Activated T-cell treated with anti-CD3 and anti-CD28 coated beads, Interleukin-2, amount 50 U/mL, for 72 hours (primary cell): Measurements from ENCODE around the gene DNAAF5. TPM values are rescaled to one million over a fixed set of nuclear protein-coding genes. Genes with fewer than 3 reads are reported as not detected.

Experiments used
- ATAC-seq, 2 donors: fragments of 150-1000 bp; cut with Tn5 transposase; replicated peaks in 1 of 2; 2 replicates each; pipeline ENCODE4 v1.10.0; 2021; ENCODE audit warnings: moderate library complexity in 2 of 2, mild to moderate bottlenecking in 1 of 2
- DNase-seq, 2 donors: peaks; one replicate each; pipeline ENCODE4 v3.0.0; 2021 to 2022; ENCODE audit warnings: mixed read lengths in 1 of 2
- H3K27ac Mint-ChIP-seq: one replicate; pipeline ENCODE4 v1.8.0; 2022; ENCODE audit warnings: mild to moderate bottlenecking, moderate library complexity, mixed read lengths
- H3K27me3 Mint-ChIP-seq: one replicate; pipeline ENCODE4 v1.8.0; 2022; ENCODE audit warnings: low read depth, mixed read lengths
- H3K36me3 Mint-ChIP-seq, 2 donors: one replicate each; pipeline ENCODE4 v1.8.0; 2022; ENCODE audit warnings: mixed read lengths in 2 of 2, mild to moderate bottlenecking in 1 of 2; ENCODE audit not compliant: insufficient read depth in 2 of 2
- H3K4me1 Mint-ChIP-seq: one replicate; pipeline ENCODE4 v1.8.0; 2022; ENCODE audit warnings: low read depth, mixed read lengths
- H3K4me3 Mint-ChIP-seq, 2 donors: one replicate each; pipeline ENCODE4 v1.8.0; 2022; ENCODE audit warnings: mild to moderate bottlenecking in 2 of 2, mixed read lengths in 2 of 2, moderate library complexity in 2 of 2
- H3K9me3 Mint-ChIP-seq, 2 donors: one replicate each; pipeline ENCODE4 v1.8.0; 2022; ENCODE audit warnings: mixed read lengths in 2 of 2
- total RNA-seq, 2 donors: library from RNA; stranded (reverse); gene quantifications; one replicate each; pipeline ENCODE4 v1.2.3, GENCODE V29; 2022

The DNAAF5 gene
- total RNA-seq, 2 donors from 2014 or later: 12.0 to 15.9 TPM

GRCh38 chr7:696426-696811 lies 30.1 kb upstream of the DNAAF5 start:
- peaks cover 0 to 16% of the 10 kb centered on the region in 2 donors for H3K36me3 Mint-ChIP-seq
- no peaks in the 10 kb centered on the region for H3K4me1 Mint-ChIP-seq
- no peak overlapping the region for H3K4me3 Mint-ChIP-seq
- no peak overlapping the region for H3K27ac Mint-ChIP-seq
- no peaks in the 10 kb centered on the region for H3K27me3 Mint-ChIP-seq
- ATAC-seq (no peak), DNase-seq (no peak)
- H3K9me3 Mint-ChIP-seq: peaks cover 2 to 3% of the 10 kb centered on the region in 2 donors

GRCh38 chr7:696812-697551 lies 29.5 kb upstream of the DNAAF5 start:
- H3K36me3 Mint-ChIP-seq: peaks cover 0 to 15% of the 10 kb centered on the region in 2 donors
- H3K4me3 Mint-ChIP-seq: no peak overlapping the region
- no peaks in the 10 kb centered on the region for H3K4me1 Mint-ChIP-seq
- H3K9me3 Mint-ChIP-seq: peaks cover 0 to under 1% of the 10 kb centered on the region in 2 donors
- H3K27ac Mint-ChIP-seq: no peak overlapping the region
- DNase-seq (no peak), ATAC-seq (no peak)
- H3K27me3 Mint-ChIP-seq: no peaks in the 10 kb centered on the region

DNA sequence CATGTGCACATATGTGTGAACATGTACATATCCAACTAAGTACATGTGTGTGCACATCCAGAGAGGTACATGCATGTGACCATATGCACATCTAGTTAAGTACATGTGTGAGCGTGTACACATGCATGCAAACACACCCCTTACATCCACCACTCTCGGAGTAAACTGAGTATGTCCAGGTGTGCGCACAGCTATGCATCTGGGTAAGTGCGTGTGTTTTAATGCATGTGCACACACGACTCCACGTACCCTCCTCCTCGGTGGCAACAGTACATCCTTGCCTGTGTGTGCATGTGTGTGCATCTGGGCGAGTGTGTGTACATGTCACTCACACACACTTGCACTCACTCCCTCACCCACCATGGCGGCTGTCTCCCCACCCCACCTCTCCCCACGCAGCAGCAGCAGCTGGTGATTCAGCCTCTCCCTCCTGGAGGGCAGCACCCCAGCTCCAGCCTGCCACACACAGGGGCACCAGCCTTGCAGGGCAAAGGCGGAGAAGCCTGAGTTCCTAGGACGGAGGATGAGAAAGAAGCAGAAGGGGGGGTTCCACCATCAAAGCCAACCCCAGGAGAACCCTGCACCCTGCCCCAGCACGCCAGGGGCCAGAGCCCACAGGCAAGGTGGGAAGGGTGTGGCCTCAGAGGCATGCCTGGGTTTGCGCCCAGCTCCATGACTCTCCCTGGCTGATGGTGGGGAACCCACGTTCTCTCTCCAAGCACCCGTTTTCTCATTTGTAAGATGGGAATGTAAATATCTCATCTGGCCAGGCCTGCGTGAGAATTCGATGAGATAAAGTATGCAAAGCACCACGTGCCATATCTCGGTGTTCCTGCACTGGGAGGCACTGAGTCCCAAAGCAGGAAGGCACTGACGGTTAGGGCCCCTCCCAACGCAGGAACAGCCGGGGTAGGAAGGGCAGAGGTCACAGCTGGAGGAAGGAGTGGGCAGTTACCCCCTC lies 27.7 kb upstream of the DNAAF5 start:
- ATAC-seq: no peak
- H3K27me3 Mint-ChIP-seq: no peaks in the 10 kb centered on the region
- H3K4me3 Mint-ChIP-seq: no peak overlapping the region
- no peak for DNase-seq
- H3K9me3 Mint-ChIP-seq: peaks cover 5% of the 10 kb centered on the region in 2 donors
- H3K27ac Mint-ChIP-seq: no peak overlapping the region
- no peaks in the 10 kb centered on the region for H3K4me1 Mint-ChIP-seq
- peaks cover 5 to 19% of the 10 kb centered on the region in 2 donors for H3K36me3 Mint-ChIP-seq

GRCh38 chr7:699476-700170 lies 26.9 kb upstream of the DNAAF5 start:
- Mint-ChIP-seq H3K9me3 (peaks cover 5% of the 10 kb centered on the region in 2 donors), H3K4me1 (no peaks in the 10 kb centered on the region), H3K36me3 (peaks cover 5 to 19% of the 10 kb centered on the region in 2 donors), H3K4me3 (no peak overlapping the region), H3K27ac (no peak overlapping the region), H3K27me3 (no peaks in the 10 kb centered on the region)
- ATAC-seq: no peak
- DNase-seq: no peak

DNA sequence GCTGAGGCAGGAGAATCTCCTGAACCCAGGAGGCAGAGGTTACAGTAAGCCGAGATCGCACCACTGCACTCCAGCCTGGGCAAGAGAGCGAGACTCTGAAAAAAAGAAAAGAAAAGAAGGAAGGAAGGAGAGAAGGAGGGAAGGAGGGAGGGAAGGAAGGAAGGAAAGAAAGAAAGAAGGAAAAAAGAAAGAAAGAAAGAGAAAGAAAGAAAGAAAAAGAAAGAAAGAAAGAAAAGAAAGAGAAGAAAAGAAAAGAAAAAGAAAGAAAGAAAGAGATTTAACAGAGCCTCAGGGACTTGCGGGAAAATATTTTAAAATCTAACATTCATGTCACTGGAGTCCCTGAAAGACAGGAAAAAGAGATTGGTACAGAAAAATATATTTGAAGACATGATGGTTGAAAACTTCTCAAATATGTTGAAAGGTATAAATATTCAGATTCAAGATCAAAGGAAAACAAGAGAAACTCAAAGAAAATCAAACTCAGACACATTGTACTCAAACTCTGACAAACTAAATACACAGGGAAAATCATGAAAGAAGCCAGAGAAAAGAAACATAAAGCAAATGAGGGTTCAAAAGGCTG lies 25.3 kb upstream of the DNAAF5 start:
- ATAC-seq: no peak
- no peak overlapping the region for H3K27ac Mint-ChIP-seq

DNA sequence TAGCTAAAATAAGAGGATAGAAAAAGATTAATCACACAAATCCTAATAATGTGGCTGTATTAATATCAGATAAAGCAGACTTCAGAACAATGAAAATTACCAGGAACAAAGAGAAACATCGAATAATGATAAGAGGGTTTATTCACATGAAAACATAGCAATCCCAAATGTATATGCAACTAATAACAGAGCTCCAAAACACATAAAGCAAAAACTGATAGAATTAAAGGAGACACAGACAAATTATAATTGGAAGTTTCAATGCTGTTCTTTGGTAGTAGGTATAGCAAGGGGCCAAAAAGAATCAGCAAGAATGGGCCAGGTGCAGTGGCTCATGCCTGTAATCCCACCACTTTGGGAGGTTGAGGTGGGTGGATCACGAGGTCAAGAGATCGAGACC lies 23.4 kb upstream of the DNAAF5 start:
- no peak overlapping the region for H3K27ac Mint-ChIP-seq
- DNase-seq (no peak), ATAC-seq (no peak)
- no peaks in the 10 kb centered on the region for H3K27me3 Mint-ChIP-seq
- H3K36me3 Mint-ChIP-seq: peaks cover 5 to 20% of the 10 kb centered on the region in 2 donors
- peaks cover 5% of the 10 kb centered on the region in 2 donors for H3K9me3 Mint-ChIP-seq
- H3K4me3 Mint-ChIP-seq: no peak overlapping the region
- H3K4me1 Mint-ChIP-seq: no peaks in the 10 kb centered on the region

More for the DNA sequence above, 25.3 kb upstream of the DNAAF5 start:
- Mint-ChIP-seq H3K4me3 (no peak overlapping the region), H3K36me3 (peaks cover 5 to 20% of the 10 kb centered on the region in 2 donors), H3K4me1 (no peaks in the 10 kb centered on the region), H3K27me3 (no peaks in the 10 kb centered on the region), H3K9me3 (peaks cover 5% of the 10 kb centered on the region in 2 donors)
- no peak for DNase-seq

- ATAC-seq (no peak), DNase-seq (no peak)
- peaks cover 5% of the 10 kb centered on the region in 2 donors for H3K9me3 Mint-ChIP-seq
Measured at GRCh38 chr7:706721-707120, 19.8 kb upstream of the DNAAF5 start.

DNA sequence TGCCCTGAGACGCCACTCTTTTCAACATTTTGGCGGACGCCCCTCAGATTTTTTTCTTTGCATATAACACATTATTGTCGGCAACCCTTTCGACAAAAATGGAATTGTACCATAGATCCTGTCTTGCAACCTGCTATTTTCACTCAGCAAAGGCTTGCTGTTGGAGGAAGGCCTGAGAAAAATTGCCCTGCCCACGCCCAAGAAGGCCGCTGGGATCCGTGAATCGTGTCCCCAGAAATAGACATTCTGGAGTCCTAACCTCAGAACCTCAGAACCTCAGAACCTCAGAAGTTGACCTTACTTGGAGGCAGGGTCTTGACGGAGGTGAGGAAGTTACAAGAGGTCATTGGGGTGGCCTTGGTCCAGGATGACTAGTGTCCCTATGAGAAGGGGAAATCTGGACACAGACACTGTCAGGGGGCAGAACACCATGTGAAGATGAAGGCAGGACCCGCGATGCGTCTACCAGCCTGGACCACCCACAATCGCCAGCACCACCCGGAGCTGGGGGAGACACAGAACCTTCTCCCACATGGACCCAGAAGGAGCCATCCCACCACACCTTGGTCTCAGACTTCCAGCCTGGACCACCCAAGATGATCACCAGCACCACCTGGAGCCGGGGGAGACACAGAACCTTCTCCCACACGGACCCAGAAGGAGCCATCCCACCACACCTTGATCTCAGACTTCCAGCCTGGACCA lies 19.1 kb upstream of the DNAAF5 start:
- H3K4me1 Mint-ChIP-seq: peaks cover 8% of the 10 kb centered on the region
- no peak overlapping the region for H3K27ac Mint-ChIP-seq
- ATAC-seq (no peak), DNase-seq (no peak)
- H3K36me3 Mint-ChIP-seq: peaks cover 5 to 14% of the 10 kb centered on the region in 2 donors
- no peaks in the 10 kb centered on the region for H3K27me3 Mint-ChIP-seq
- peaks cover 5% of the 10 kb centered on the region in 2 donors for H3K9me3 Mint-ChIP-seq
- H3K4me3 Mint-ChIP-seq: no peak overlapping the region

More at GRCh38 chr7:706721-707120, 19.8 kb upstream of the DNAAF5 start:
- H3K36me3 Mint-ChIP-seq: peaks cover 5 to 18% of the 10 kb centered on the region in 2 donors
- H3K27me3 Mint-ChIP-seq: no peaks in the 10 kb centered on the region
- peaks cover 8% of the 10 kb centered on the region for H3K4me1 Mint-ChIP-seq
- no peak overlapping the region for H3K4me3 Mint-ChIP-seq
- no peak overlapping the region for H3K27ac Mint-ChIP-seq

DNA sequence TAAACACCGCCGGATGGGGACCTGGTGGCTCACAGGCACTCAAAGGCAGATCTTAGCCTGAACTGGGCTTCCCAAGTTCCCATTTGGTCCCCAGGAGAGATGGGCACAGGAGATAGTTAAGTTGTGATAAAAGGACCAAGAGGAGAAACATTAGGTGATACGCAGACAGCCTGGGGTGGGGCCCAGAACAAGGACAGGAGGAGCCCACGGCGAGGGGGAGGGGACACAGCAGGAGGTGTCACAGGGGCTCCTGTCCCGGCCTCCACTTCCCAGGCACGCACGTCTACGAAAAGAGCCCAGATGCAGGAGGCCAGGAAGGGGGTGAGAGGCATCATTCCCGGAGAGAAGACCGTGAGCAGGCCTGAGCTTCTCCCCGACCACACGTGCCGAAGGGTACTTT lies 16.3 kb upstream of the DNAAF5 start:
- no peak for ATAC-seq
- Mint-ChIP-seq H3K4me1 (peaks cover 22% of the 10 kb centered on the region), H3K4me3 (no peak overlapping the region), H3K27me3 (no peaks in the 10 kb centered on the region), H3K27ac (no peak overlapping the region), H3K9me3 (no peaks in the 10 kb centered on the region), H3K36me3 (peaks cover 2 to 4% of the 10 kb centered on the region in 2 donors)
- no peak for DNase-seq

GRCh38 chr7:711093-711921 lies 15.2 kb upstream of the DNAAF5 start:
- H3K27me3 Mint-ChIP-seq: no peaks in the 10 kb centered on the region
- DNase-seq: no peak

GRCh38 chr7:711922-712380 lies 14.5 kb upstream of the DNAAF5 start:
- H3K4me1 Mint-ChIP-seq: peaks cover 23% of the 10 kb centered on the region
- no peaks in the 10 kb centered on the region for H3K27me3 Mint-ChIP-seq
- peak overlapping the region; percentile 39 to 62 for H3K4me3 Mint-ChIP-seq
- H3K9me3 Mint-ChIP-seq: no peaks in the 10 kb centered on the region
- ATAC-seq (peak; percentile 8 to 17), DNase-seq (no peak)
- H3K36me3 Mint-ChIP-seq: peaks cover 2 to 3% of the 10 kb centered on the region in 2 donors
- no peak overlapping the region for H3K27ac Mint-ChIP-seq

More at GRCh38 chr7:711093-711921, 15.2 kb upstream of the DNAAF5 start:
- Mint-ChIP-seq H3K36me3 (peaks cover 2 to 3% of the 10 kb centered on the region in 2 donors), H3K4me3 (peak overlapping the region; percentile 39 to 69), H3K9me3 (no peaks in the 10 kb centered on the region), H3K27ac (no peak overlapping the region), H3K4me1 (peaks cover 22% of the 10 kb centered on the region)
- ATAC-seq: no peak
